GM19467 (cell line): ENCODE results near the gene NAV2.
"Not testable (repeated sequence)": the region's sequence is repeated elsewhere in the genome, so short reads cannot be mapped to it uniquely, and the experiment has no call there.

Experiments
- ATAC-seq: cut with Tn5 transposase; IDR thresholded peaks from one replicate; pipeline ENCODE4 v1.9.1; 2021; ENCODE audit warnings: mild to moderate bottlenecking, moderate library complexity; ENCODE audit not compliant: unreplicated experiment

NAV2 gene

GRCh38 chr11:20066013-20066782 lies 353.6 kb downstream of the NAV2 start:
- ATAC-seq: no peak

GRCh38 chr11:20066783-20067156 lies 354.1 kb downstream of the NAV2 start:
- no peak for ATAC-seq

GRCh38 chr11:20067665-20068064 lies 355.0 kb downstream of the NAV2 start:
- ATAC-seq: no peak

- ATAC-seq: no peak
Measured at GRCh38 chr11:20068691-20069090, 356.1 kb downstream of the NAV2 start.

GRCh38 chr11:20070459-20070858 lies 357.8 kb downstream of the NAV2 start:
- no peak for ATAC-seq

- no peak for ATAC-seq
Measured at GRCh38 chr11:20075627-20076026, 363.0 kb downstream of the NAV2 start.

- ATAC-seq: no peak
Measured at GRCh38 chr11:20078846-20079245, 366.2 kb downstream of the NAV2 start.

- no peak for ATAC-seq
Measured at GRCh38 chr11:20080032-20080685, 367.5 kb downstream of the NAV2 start.

- ATAC-seq: no peak
Measured at GRCh38 chr11:20081336-20081735, 368.7 kb downstream of the NAV2 start.

- not testable (repeated sequence) for ATAC-seq
Measured at GRCh38 chr11:20083877-20084276, 371.2 kb downstream of the NAV2 start.

GRCh38 chr11:20084921-20085814 lies 372.5 kb downstream of the NAV2 start:
- no peak for ATAC-seq

- ATAC-seq: no peak
Measured at GRCh38 chr11:20085918-20086317, 373.3 kb downstream of the NAV2 start.

GRCh38 chr11:20087118-20087521 lies 374.5 kb downstream of the NAV2 start:
- no peak for ATAC-seq

GRCh38 chr11:20088397-20089225 lies 376.0 kb downstream of the NAV2 start:
- no peak for ATAC-seq

- no peak for ATAC-seq
Measured at GRCh38 chr11:20089367-20089766, 376.7 kb downstream of the NAV2 start.

- ATAC-seq: no peak
Measured at GRCh38 chr11:20089796-20090653, 377.4 kb downstream of the NAV2 start.

GRCh38 chr11:20090654-20091374 lies 378.2 kb downstream of the NAV2 start:
- ATAC-seq: no peak

- ATAC-seq: no peak
Measured at GRCh38 chr11:20093775-20094174, 381.1 kb downstream of the NAV2 start.

- no peak for ATAC-seq
Measured at GRCh38 chr11:20095189-20095588, 382.6 kb downstream of the NAV2 start.
